MCF 10A (cell line): Measurements from ENCODE around the gene BDKRB2. TPM values are rescaled to one million over a fixed set of nuclear protein-coding genes. Genes with fewer than 3 reads are reported as not detected.

ENCODE experiments used
- BruUV-seq: library from RNA; stranded (reverse); fragments of 400-500 nt; replicated peaks from 2 replicates; lab custom pipeline; 2021; lab: Mats Ljungman, UMichigan
- CTCF ChIA-PET: fragments of 300-600 bp; sonication (Branson Sonifier 250); formaldehyde crosslinking; extraction: SDS; loops from one replicate; lab custom pipeline; 2021; ENCODE audit warnings: antibody characterized with exemption, inconsistent platforms; lab: Yijun Ruan, JAX
- POLR2A ChIA-PET: fragments of 300-600, 350-650 bp; sonication (Branson Sonifier 250); formaldehyde crosslinking; extraction: SDS; loops from one replicate; lab custom pipeline; 2020; ENCODE audit warnings: antibody characterized with exemption, inconsistent platforms; lab: Yijun Ruan, JAX
- DNase-seq: peaks from one replicate; pipeline ENCODE4 v3.0.0-alpha.2; 2018; ENCODE audit not compliant: unreplicated experiment
- H3K27ac Mint-ChIP-seq: one replicate; pipeline ENCODE4 v1.8.0; 2022; ENCODE audit warnings: mild to moderate bottlenecking, low read depth, mixed read lengths; ENCODE audit not compliant: unreplicated experiment
- H3K27me3 Mint-ChIP-seq: one replicate; pipeline ENCODE4 v1.8.0; 2022; ENCODE audit warnings: mixed read lengths; ENCODE audit not compliant: insufficient read depth, unreplicated experiment
- H3K36me3 Mint-ChIP-seq: one replicate; pipeline ENCODE4 v1.8.0; 2022; ENCODE audit warnings: mild to moderate bottlenecking, moderate library complexity, mixed read lengths; ENCODE audit not compliant: insufficient read depth, unreplicated experiment
- H3K4me1 Mint-ChIP-seq: one replicate; pipeline ENCODE4 v1.8.0; 2022; ENCODE audit warnings: mixed read lengths; ENCODE audit not compliant: insufficient read depth, unreplicated experiment
- H3K4me3 Mint-ChIP-seq: one replicate; pipeline ENCODE4 v1.8.0; 2022; ENCODE audit warnings: mild to moderate bottlenecking, moderate library complexity, mixed read lengths; ENCODE audit not compliant: unreplicated experiment
- H3K9me3 Mint-ChIP-seq: one replicate; pipeline ENCODE4 v1.8.0; 2022; ENCODE audit warnings: mixed read lengths; ENCODE audit not compliant: unreplicated experiment
- CTCF ChIP-seq: fragments of 200-600 bp; IDR thresholded peaks from one replicate; pipeline ENCODE4 v1.8.0; 2022; ENCODE audit warnings: antibody characterized with exemption, mild to moderate bottlenecking; ENCODE audit not compliant: unreplicated experiment
- intact Hi-C: fragments of 100-400 bp; cut with micrococcal nuclease; formaldehyde crosslinking; loops from 2 replicates; pipeline ENCODE4 v1.14.1; 2022
- total RNA-seq: library from RNA; stranded (reverse); gene quantifications from 2 replicates; pipeline ENCODE4 v1.2.3, GENCODE V29; 2022

Gene BDKRB2
- total RNA-seq, 1 experiment from 2014 or later: 2.8 TPM

- no peaks in the 10 kb centered on the region for H3K36me3 Mint-ChIP-seq
- intact Hi-C loops: no loop called here
- H3K4me3 Mint-ChIP-seq: no peak overlapping the region
- H3K27me3 Mint-ChIP-seq: no peaks in the 10 kb centered on the region
- ChIA-PET POLR2A (no interaction called here), CTCF (interaction anchor here (0.7 to 1.0 kb wide), 2 partner anchors 10 to 54 kb away, joined by 3 read pairs; no protein-coding TSS in a partner anchor)
- no peak for TF ChIP-seq CTCF
- no peaks in the 10 kb centered on the region for H3K9me3 Mint-ChIP-seq
- BruUV-seq: no TSS peak
- H3K4me1 Mint-ChIP-seq: no peaks in the 10 kb centered on the region
- H3K27ac Mint-ChIP-seq: no peak overlapping the region
- DNase-seq: no peak
Observed at GRCh38 chr14:96158735-96159134, 45.9 kb upstream of the BDKRB2 start.

- POLR2A ChIA-PET: interaction anchor here (0.7 kb wide), 1 partner anchor 19 kb away, joined by 3 read pairs; no protein-coding TSS in a partner anchor
Observed at GRCh38 chr14:96160076-96160912, 44.3 kb upstream of the BDKRB2 start.

GRCh38 chr14:96160913-96161310 lies 43.7 kb upstream of the BDKRB2 start:
- Mint-ChIP-seq H3K27me3 (no peaks in the 10 kb centered on the region), H3K4me3 (no peak overlapping the region), H3K4me1 (no peaks in the 10 kb centered on the region), H3K36me3 (no peaks in the 10 kb centered on the region), H3K27ac (no peak overlapping the region), H3K9me3 (no peaks in the 10 kb centered on the region)
- intact Hi-C loops: loop anchor here (10.0 kb wide), 1 partner anchor 56 kb away; no protein-coding TSS in a partner anchor
- POLR2A ChIA-PET: no interaction called here
- CTCF ChIA-PET: interaction anchor here (0.5 kb wide), 1 partner anchor 9 kb away, joined by 3 read pairs; no protein-coding TSS in a partner anchor
- TF ChIP-seq CTCF: no peak
- no TSS peak for BruUV-seq
- DNase-seq: no peak

More at GRCh38 chr14:96160076-96160912, 44.3 kb upstream of the BDKRB2 start:
- no peak for TF ChIP-seq CTCF
- H3K9me3 Mint-ChIP-seq: no peaks in the 10 kb centered on the region
- H3K4me3 Mint-ChIP-seq: no peak overlapping the region
- H3K27ac Mint-ChIP-seq: no peak overlapping the region
- DNase-seq: no peak
- CTCF ChIA-PET: interaction anchor here (0.5 kb wide), 1 partner anchor 8 kb away, joined by 3 read pairs; no protein-coding TSS in a partner anchor
- H3K36me3 Mint-ChIP-seq: no peaks in the 10 kb centered on the region
- no TSS peak for BruUV-seq
- intact Hi-C loops: loop anchor here (10.0 kb wide), 1 partner anchor 55 kb away; no protein-coding TSS in a partner anchor
- no peaks in the 10 kb centered on the region for H3K27me3 Mint-ChIP-seq
- no peaks in the 10 kb centered on the region for H3K4me1 Mint-ChIP-seq

GRCh38 chr14:96161636-96162035 lies 43.0 kb upstream of the BDKRB2 start:
- ChIA-PET POLR2A (interaction anchor here (0.6 kb wide), 1 partner anchor 19 kb away, joined by 4 read pairs; no protein-coding TSS in a partner anchor), CTCF (interaction anchor here (0.6 kb wide), 1 partner anchor 50 kb away, joined by 3 read pairs; no protein-coding TSS in a partner anchor)
- no peak overlapping the region for H3K4me3 Mint-ChIP-seq
- intact Hi-C loops: loop anchor here (10.0 kb wide), 1 partner anchor 57 kb away; no protein-coding TSS in a partner anchor
- no peak for TF ChIP-seq CTCF
- H3K27ac Mint-ChIP-seq: no peak overlapping the region
- BruUV-seq: no TSS peak
- no peaks in the 10 kb centered on the region for H3K9me3 Mint-ChIP-seq
- DNase-seq: no peak
- no peaks in the 10 kb centered on the region for H3K4me1 Mint-ChIP-seq
- H3K27me3 Mint-ChIP-seq: no peaks in the 10 kb centered on the region
- no peaks in the 10 kb centered on the region for H3K36me3 Mint-ChIP-seq
